DND-41 (cell line): Measurements from ENCODE around the gene TTC23.

Experiments used
- ATAC-seq: fragments of 200-7000 bp; cut with Tn5 transposase; 3 replicates; pipeline ENCODE4 v1.9.1; 2021; ENCODE audit warnings: low read depth; ENCODE audit not compliant: insufficient read depth
- DNase-seq: peaks from one replicate; pipeline ENCODE4 v3.0.0-alpha.2; 2020
- H2AFZ ChIP-seq: 2 replicates; pipeline ENCODE4 v1.6.0; 2012; ENCODE audit warnings: low read depth, low read length
- H3K27ac ChIP-seq: 2 replicates; pipeline ENCODE4 v1.5.1; 2012; ENCODE audit warnings: low read length, inconsistent platforms
- H3K27me3 ChIP-seq: fragments of 200-600 bp; sonication (generic); 2 replicates; pipeline ENCODE4 v1.6.0; 2012; ENCODE audit warnings: low read length, mild to moderate bottlenecking, inconsistent platforms; ENCODE audit not compliant: insufficient read depth, poor library complexity
- H3K36me3 ChIP-seq: 2 replicates; pipeline ENCODE4 v1.5.1; 2012; ENCODE audit warnings: low read length, inconsistent platforms; ENCODE audit not compliant: insufficient read depth
- H3K4me1 ChIP-seq: 2 replicates; pipeline ENCODE4 v1.5.1; 2012; ENCODE audit warnings: mild to moderate bottlenecking, low read length; ENCODE audit not compliant: insufficient read depth
- H3K4me2 ChIP-seq: 2 replicates; pipeline ENCODE4 v1.6.0; 2012; ENCODE audit warnings: mild to moderate bottlenecking, moderate library complexity, low read length, inconsistent platforms; ENCODE audit not compliant: insufficient read depth
- H3K4me3 ChIP-seq, 2 experiments: fragments of 200-600 bp in 1 of 2; shearing (Covaris generic) in 1 of 2; 2 replicates each; pipeline ENCODE4 v1.5.1; 2012 to 2016; ENCODE audit warnings: inconsistent platforms in 2 of 2, low read length in 2 of 2, mild to moderate bottlenecking in 2 of 2, low read depth in 1 of 2, moderate library complexity in 1 of 2
- H3K79me2 ChIP-seq: 2 replicates; pipeline ENCODE4 v1.6.0; 2012; ENCODE audit warnings: low read length, inconsistent platforms; ENCODE audit not compliant: insufficient read depth
- H3K9ac ChIP-seq: 2 replicates; pipeline ENCODE4 v1.6.0; 2012; ENCODE audit warnings: low read depth, mild to moderate bottlenecking, inconsistent platforms, low read length, moderate library complexity
- H3K9me3 ChIP-seq: 2 replicates; pipeline ENCODE4 v1.5.1; 2012; ENCODE audit warnings: low read length, moderate library complexity, mild to moderate bottlenecking, inconsistent platforms; ENCODE audit not compliant: insufficient read depth, severe bottlenecking
- H4K20me1 ChIP-seq: 2 replicates; pipeline ENCODE4 v1.6.0; 2012; ENCODE audit warnings: low read length; ENCODE audit not compliant: insufficient read depth
- CTCF ChIP-seq: IDR thresholded peaks from 2 replicates; pipeline ENCODE4 v1.5.1; 2012; ENCODE audit warnings: borderline replicate concordance, low read length, moderate library complexity, mild to moderate bottlenecking; ENCODE audit not compliant: poor library complexity, severe bottlenecking; ENCODE audit errors: extremely low read depth
- EZH2 ChIP-seq: IDR thresholded peaks from 3 replicates; pipeline ENCODE4 v1.6.1; 2012; ENCODE audit warnings: borderline replicate concordance, low read depth, mild to moderate bottlenecking, moderate library complexity, low read length, inconsistent platforms; ENCODE audit not compliant: severe bottlenecking

Gene TTC23

GRCh38 chr15:99103279-99103678 lies 146.1 kb downstream of the TTC23 start:
- no peak overlapping the region for H3K9ac ChIP-seq
- no peaks in the 10 kb centered on the region for H3K79me2 ChIP-seq
- no peaks in the 10 kb centered on the region for H3K36me3 ChIP-seq
- no peak overlapping the region for H3K4me2 ChIP-seq
- H3K9me3 ChIP-seq: no peaks in the 10 kb centered on the region
- H4K20me1 ChIP-seq: no peaks in the 10 kb centered on the region
- no peak for DNase-seq
- H2AFZ ChIP-seq: no peak overlapping the region
- no peak overlapping the region for H3K27ac ChIP-seq
- no peak for ATAC-seq
- peaks cover 12% of the 10 kb centered on the region; the same call in 1 of the 2 replicates for H3K4me1 ChIP-seq
- TF ChIP-seq EZH2: no peak
- no peak for TF ChIP-seq CTCF
- no peak overlapping the region for H3K4me3 ChIP-seq
- H3K27me3 ChIP-seq: no peaks in the 10 kb centered on the region

GRCh38 chr15:99102332-99103235 lies 146.8 kb downstream of the TTC23 start:
- H3K9ac ChIP-seq: no peak overlapping the region
- H3K27me3 ChIP-seq: no peaks in the 10 kb centered on the region
- H4K20me1 ChIP-seq: no peaks in the 10 kb centered on the region
- ATAC-seq (no peak), DNase-seq (no peak)
- H3K4me2 ChIP-seq: no peak overlapping the region
- H2AFZ ChIP-seq: no peak overlapping the region
- H3K36me3 ChIP-seq: no peaks in the 10 kb centered on the region
- H3K27ac ChIP-seq: no peak overlapping the region
- H3K79me2 ChIP-seq: no peaks in the 10 kb centered on the region
- TF ChIP-seq CTCF (no peak), EZH2 (no peak)
- H3K9me3 ChIP-seq: no peaks in the 10 kb centered on the region
- H3K4me1 ChIP-seq: peaks cover 10% of the 10 kb centered on the region; the same call in 1 of the 2 replicates
- H3K4me3 ChIP-seq: no peak overlapping the region

- Histone ChIP-seq H3K4me1 (peaks cover 8% of the 10 kb centered on the region; the same call in 1 of the 2 replicates), H3K9me3 (no peaks in the 10 kb centered on the region), H2AFZ (no peak overlapping the region), H3K27ac (no peak overlapping the region), H3K4me2 (no peak overlapping the region), H3K79me2 (no peaks in the 10 kb centered on the region), H4K20me1 (no peaks in the 10 kb centered on the region), H3K4me3 (no peak overlapping the region), H3K36me3 (no peaks in the 10 kb centered on the region), H3K9ac (no peak overlapping the region), H3K27me3 (no peaks in the 10 kb centered on the region)
- DNase-seq: no peak
- no peak for ATAC-seq
- TF ChIP-seq CTCF (no peak), EZH2 (no peak)
Measured at GRCh38 chr15:99101501-99101900, 147.9 kb downstream of the TTC23 start.
